GM19455 (cell line): ENCODE results near the gene SEPTIN12.
"Not testable (repeated sequence)": the region's sequence is repeated elsewhere in the genome, so short reads cannot be mapped to it uniquely, and the experiment has no call there.

Experiments
- ATAC-seq: cut with Tn5 transposase; IDR thresholded peaks from one replicate; pipeline ENCODE4 v1.9.1; 2021; ENCODE audit not compliant: unreplicated experiment

SEPTIN12 gene

GRCh38 chr16:4760221-4760910, 27.8 kb downstream of the SEPTIN12 start:
- no peak for ATAC-seq

GRCh38 chr16:4755687-4756086, 32.5 kb downstream of the SEPTIN12 start:
- ATAC-seq, result no peak

- no peak for ATAC-seq
Observed at GRCh38 chr16:4754865-4755264, 33.3 kb downstream of the SEPTIN12 start.

- ATAC-seq, result no peak
Observed at GRCh38 chr16:4753227-4753626, 34.9 kb downstream of the SEPTIN12 start.

GRCh38 chr16:4752351-4753100, 35.6 kb downstream of the SEPTIN12 start:
- ATAC-seq, result no peak

GRCh38 chr16:4750896-4751295, 37.2 kb downstream of the SEPTIN12 start:
- no peak for ATAC-seq

GRCh38 chr16:4749700-4750257, 38.4 kb downstream of the SEPTIN12 start:
- ATAC-seq, result no peak

- no peak for ATAC-seq
Observed at GRCh38 chr16:4748682-4749411, 39.3 kb downstream of the SEPTIN12 start.

GRCh38 chr16:4747906-4748681, 40.1 kb downstream of the SEPTIN12 start:
- no peak for ATAC-seq

GRCh38 chr16:4746991-4747574, 41.1 kb downstream of the SEPTIN12 start:
- no peak for ATAC-seq

- ATAC-seq, result no peak
Observed at GRCh38 chr16:4746215-4746614, 41.9 kb downstream of the SEPTIN12 start.

GRCh38 chr16:4745274-4745569, 42.9 kb downstream of the SEPTIN12 start:
- no peak for ATAC-seq

GRCh38 chr16:4744555-4745273, 43.4 kb downstream of the SEPTIN12 start:
- no peak for ATAC-seq

- ATAC-seq, result no peak
Observed at GRCh38 chr16:4743226-4743878, 44.8 kb downstream of the SEPTIN12 start.

GRCh38 chr16:4738370-4738769, 49.8 kb downstream of the SEPTIN12 start:
- not testable (repeated sequence) for ATAC-seq

- ATAC-seq, result no peak
Observed at GRCh38 chr16:4737545-4737944, 50.6 kb downstream of the SEPTIN12 start.

- ATAC-seq, result no peak
Observed at GRCh38 chr16:4736546-4736945, 51.6 kb downstream of the SEPTIN12 start.

- peak; percentile 63 for ATAC-seq
Observed at GRCh38 chr16:4734730-4735535, 53.2 kb downstream of the SEPTIN12 start.
